ENCODE data around the gene TAF11L6. TPM values are rescaled to one million over a fixed set of nuclear protein-coding genes. Genes with fewer than 3 reads are reported as not detected.
"Not testable (repeated sequence)": the region's sequence is repeated elsewhere in the genome, so short reads cannot be mapped to it uniquely, and the experiment has no call there.

TAF11L6 gene
- total RNA-seq (not detected), polyA plus RNA-seq (not detected)
- long read RNA-seq, donor 1, result 0 reads
- long read RNA-seq, donor 2, result 0 reads

DNA sequence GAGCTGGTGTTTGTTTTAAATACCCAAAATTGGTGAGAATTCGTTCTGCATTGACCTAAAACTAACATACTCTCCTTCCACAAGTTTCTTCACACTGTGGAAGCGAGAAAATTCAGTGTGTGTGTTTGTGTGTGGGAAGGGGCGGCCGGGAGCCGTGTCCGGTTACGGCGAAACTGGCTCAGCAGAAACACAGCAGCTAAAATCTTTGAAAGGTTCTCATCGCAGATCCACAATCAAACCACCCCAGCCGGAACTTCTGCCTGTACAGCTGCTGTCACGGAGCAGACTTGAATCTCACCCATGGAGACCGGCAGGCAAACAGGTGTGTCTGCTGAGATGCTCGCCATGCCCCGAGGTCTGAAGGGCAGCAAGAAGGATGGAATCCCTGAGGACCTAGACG, at the start of gene TAF11L6:
Gene TAF11L6 (plus strand): TSS at position 301 of the 400 bp plus-strand sequence.
- H3K4me3 ChIP-seq; intact Hi-C loops (cut with DNase I; ENCODE audit: low total_unique reads): not testable (repeated sequence)

DNA sequence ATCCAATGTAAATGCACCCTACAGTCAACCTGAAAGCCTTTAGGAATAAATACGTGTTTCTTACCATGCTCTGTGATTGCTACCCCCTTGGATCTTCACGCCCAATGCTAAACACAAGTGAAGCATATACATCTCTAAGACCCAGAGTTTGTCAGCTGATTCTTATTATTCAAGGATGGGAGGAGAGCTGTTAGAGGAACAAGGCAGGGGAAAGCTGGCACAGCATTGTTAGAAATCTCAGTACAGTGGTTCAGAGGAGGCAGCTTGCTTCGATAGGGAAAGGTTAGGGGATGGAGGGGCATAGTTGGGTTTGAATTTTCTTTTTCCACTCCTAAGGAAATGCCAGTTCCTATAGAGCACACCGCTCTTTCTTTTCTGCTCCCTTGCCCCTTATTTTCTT, 47.1 kb upstream of the TAF11L6 start:
- peaks cover 0 to 5% (median 0%) of the 10 kb centered on the region in 6 donors for H3K4me1 ChIP-seq
- no peak overlapping the region for H3K27ac ChIP-seq
- intact Hi-C loops (cut with DNase I; ENCODE audit: low total_unique reads), result no loop called here
- H3K27me3 ChIP-seq (replicated peaks in 1 of 7), result no peaks in the 10 kb centered on the region
- no peaks in the 10 kb centered on the region for H3K36me3 ChIP-seq
- 79 to 87% (median 86%) methylated on average over 4 of the region's 4 CpGs for WGBS, 5 donors
- TF ChIP-seq CTCF (IDR thresholded peaks at IDR 0.05 in 8 of 11, conservative IDR thresholded peaks at IDR 0.05 in 3 of 11) (no peak), POLR2AphosphoS5 (IDR thresholded peaks at IDR 0.05) (no peak), POLR2A (IDR thresholded peaks at IDR 0.05) (no peak)
- no peak overlapping the region for H3K4me3 ChIP-seq
- no peak for DNase-seq
- no peaks in the 10 kb centered on the region for H3K9me3 ChIP-seq

More for the DNA sequence above, at the start of gene TAF11L6:
- H3K4me1 ChIP-seq; DNase-seq; H3K27me3 ChIP-seq (replicated peaks in 1 of 7); H3K9me3 ChIP-seq; H3K36me3 ChIP-seq; H3K27ac ChIP-seq: not testable (repeated sequence)
- no CpG with 5 or more reads among the region's 15 CpGs for WGBS, 5 donors

DNA sequence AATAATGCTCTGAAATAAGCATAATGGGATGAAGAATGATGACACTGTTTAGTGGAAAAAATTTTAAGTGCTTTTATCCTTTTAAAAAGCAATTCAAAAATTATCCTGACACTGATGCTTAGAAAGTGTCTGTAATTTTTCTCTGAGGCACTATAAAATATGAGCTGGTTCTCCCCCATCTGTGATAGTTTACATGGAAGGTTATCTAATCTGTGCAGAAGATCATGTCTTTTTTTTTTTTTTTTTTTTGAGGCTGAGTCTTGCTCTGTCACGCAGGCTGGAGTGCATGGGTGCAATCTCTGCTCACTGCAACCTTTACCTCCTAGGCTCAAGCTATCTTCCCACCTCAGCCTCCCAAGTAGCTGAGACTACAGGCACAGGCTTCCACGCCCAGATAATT, 45.7 kb upstream of the TAF11L6 start:
- intact Hi-C loops (cut with DNase I; ENCODE audit: low total_unique reads), result no loop called here
- H3K36me3 ChIP-seq, result no peaks in the 10 kb centered on the region
- peaks cover 0 to 3% (median 0%) of the 10 kb centered on the region in 6 donors for H3K4me1 ChIP-seq
- no peaks in the 10 kb centered on the region for H3K9me3 ChIP-seq
- TF ChIP-seq POLR2A (IDR thresholded peaks at IDR 0.05) (no peak), POLR2AphosphoS5 (IDR thresholded peaks at IDR 0.05) (no peak), CTCF (IDR thresholded peaks at IDR 0.05 in 8 of 11, conservative IDR thresholded peaks at IDR 0.05 in 3 of 11) (no peak)
- DNase-seq, result no peak
- H3K4me3 ChIP-seq, result no peak overlapping the region
- H3K27me3 ChIP-seq (replicated peaks in 1 of 7), result no peaks in the 10 kb centered on the region
- H3K27ac ChIP-seq, result no peak overlapping the region
- WGBS, 5 donors, result 67 to 83% (median 79%) methylated on average over 2 of the region's 2 CpGs

DNA sequence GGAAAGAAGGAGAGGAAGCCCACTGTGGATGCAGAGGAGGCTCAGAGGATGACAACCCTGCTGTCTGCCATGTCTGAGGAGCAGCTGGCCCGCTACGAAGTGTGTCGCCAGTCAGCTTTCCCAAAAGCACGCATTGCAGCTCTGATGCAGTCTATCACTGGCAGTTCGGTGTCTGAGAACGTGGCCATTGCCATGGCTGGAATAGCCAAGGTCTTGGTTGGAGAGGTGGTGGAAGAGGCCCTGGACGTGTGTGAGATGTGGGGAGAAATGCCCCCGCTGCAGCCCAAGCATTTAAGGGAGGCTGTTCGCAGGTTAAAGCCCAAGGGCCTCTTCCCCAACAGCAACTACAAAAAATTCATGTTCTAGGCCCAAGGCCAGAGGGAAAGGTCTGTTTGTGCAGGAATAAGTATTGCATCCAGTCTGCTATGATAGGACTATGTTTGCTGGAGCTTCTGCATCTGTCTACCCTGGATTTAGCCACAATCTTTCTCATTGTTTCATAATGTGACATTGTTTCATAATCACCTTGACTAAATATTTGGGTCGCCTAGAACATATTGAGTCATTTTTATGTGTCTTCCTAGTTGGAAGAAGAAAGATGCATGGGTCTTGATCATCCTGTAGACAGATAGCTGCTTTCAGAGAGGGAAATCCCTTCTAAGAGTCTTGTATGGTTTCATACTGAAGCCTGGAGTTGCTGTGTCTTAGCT, 41.9 kb upstream of the TAF11L6 start:
- H3K27ac ChIP-seq; H3K36me3 ChIP-seq; intact Hi-C loops (cut with DNase I; ENCODE audit: low total_unique reads); H3K4me1 ChIP-seq; H3K4me3 ChIP-seq; H3K9me3 ChIP-seq; H3K27me3 ChIP-seq (replicated peaks in 1 of 7): not testable (repeated sequence)
- 84 to 92% (median 88%) methylated on average over 10 of the region's 10 CpGs for WGBS, 5 donors
- peak; percentile 65 for DNase-seq

DNA sequence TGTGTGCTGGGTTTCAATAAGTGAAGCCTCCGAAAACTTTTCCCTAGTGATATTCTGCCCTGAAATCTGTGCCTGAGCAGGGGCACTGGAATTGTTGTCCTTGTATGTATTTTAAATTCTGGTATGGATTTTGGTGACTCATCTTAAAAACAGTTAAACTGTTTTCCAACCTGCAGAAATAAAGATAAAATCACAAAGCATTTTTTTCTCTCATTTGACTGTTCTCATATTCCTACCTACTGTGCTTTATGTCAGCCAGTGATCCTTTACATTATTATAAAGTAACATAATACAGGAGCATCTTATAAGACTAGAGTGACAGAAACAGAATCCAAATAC, 41.3 kb upstream of the TAF11L6 start:
- Histone ChIP-seq H3K36me3 (no peaks in the 10 kb centered on the region), H3K27me3 (replicated peaks in 1 of 7) (no peaks in the 10 kb centered on the region), H3K9me3 (peaks cover 0 to 7% (median 0%) of the 10 kb centered on the region in 8 donors), H3K4me1 (no peaks in the 10 kb centered on the region), H3K27ac (no peak overlapping the region), H3K4me3 (no peak overlapping the region)
- no peak for TF ChIP-seq CTCF (IDR thresholded peaks at IDR 0.05 in 8 of 11, conservative IDR thresholded peaks at IDR 0.05 in 3 of 11)
- no peak for TF ChIP-seq POLR2AphosphoS5 (IDR thresholded peaks at IDR 0.05)
- no peak for TF ChIP-seq POLR2A (IDR thresholded peaks at IDR 0.05)
- WGBS, 5 donors, result 88 to 96% (median 96%) methylated on average over 1 of the region's 1 CpG
- DNase-seq, result no peak
- intact Hi-C loops (cut with DNase I; ENCODE audit: low total_unique reads), result no loop called here

DNA sequence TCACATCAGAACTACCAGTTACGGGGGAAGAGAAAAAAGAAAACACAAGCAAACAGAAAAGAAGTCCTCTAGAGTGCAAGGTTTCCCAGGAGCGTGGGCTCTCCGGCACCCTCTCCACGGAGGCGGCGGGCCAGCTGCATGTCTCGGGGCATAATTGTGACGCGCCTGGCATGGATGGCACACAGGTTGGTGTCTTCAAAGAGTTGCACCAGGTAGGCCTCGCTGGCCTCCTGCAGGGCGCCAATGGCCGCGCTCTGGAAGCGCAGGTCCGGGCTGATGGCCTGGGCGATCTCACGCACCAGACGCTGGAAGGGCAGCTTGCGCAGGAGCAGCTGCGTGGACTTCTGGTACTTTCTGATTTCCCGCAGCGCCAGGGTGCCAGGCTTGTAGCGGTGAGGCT, 37.2 kb upstream of the TAF11L6 start:
- H3K36me3 ChIP-seq; H3K4me3 ChIP-seq; H3K27ac ChIP-seq; intact Hi-C loops (cut with DNase I; ENCODE audit: low total_unique reads); H3K4me1 ChIP-seq; H3K27me3 ChIP-seq (replicated peaks in 1 of 7); DNase-seq: not testable (repeated sequence)
- H3K9me3 ChIP-seq, result peaks cover 0 to 12% (median 0%) of the 10 kb centered on the region in 8 donors
- whole genome bisulfite sequencing, 5 donors, result 94 to 96% (median 96%) methylated on average over 17 to 23 of the region's 23 CpGs
